ENCODE data around the gene ESR1.

ESR1 gene

GRCh38 chr6:151916075-151916474 lies 108.6 kb downstream of the ESR1 start:
- in situ Hi-C loops (cut with HindIII; ENCODE audit: low sequenced_read_pairs): no loop called here

GRCh38 chr6:151916680-151917164 lies 109.2 kb downstream of the ESR1 start:
- peak; percentile 70 for DNase-seq (ENCODE audit: low read depth, low spot score)
- H3K4me3 ChIP-seq (ENCODE audit: low read depth, low read length): no peak overlapping the region
- in situ Hi-C loops (cut with HindIII; ENCODE audit: low sequenced_read_pairs): no loop called here
- TF ChIP-seq CTCF (IDR thresholded peaks at IDR 0.05; ENCODE audit: low read depth, low read length): no peak

More at GRCh38 chr6:151916075-151916474, 108.6 kb downstream of the ESR1 start:
- H3K4me3 ChIP-seq (ENCODE audit: low read depth, low read length): no peak overlapping the region
- no peak for TF ChIP-seq CTCF (IDR thresholded peaks at IDR 0.05; ENCODE audit: low read depth, low read length)
- DNase-seq (ENCODE audit: low read depth, low spot score): no peak

- in situ Hi-C loops (cut with HindIII; ENCODE audit: low sequenced_read_pairs): no loop called here
- TF ChIP-seq CTCF (IDR thresholded peaks at IDR 0.05; ENCODE audit: low read depth, low read length): no peak
- H3K4me3 ChIP-seq (ENCODE audit: low read depth, low read length): no peak overlapping the region
- DNase-seq (ENCODE audit: low read depth, low spot score): no peak
Observed at GRCh38 chr6:151917531-151918329, 110.2 kb downstream of the ESR1 start.

GRCh38 chr6:151940307-151940706 lies 132.8 kb downstream of the ESR1 start:
- in situ Hi-C loops (cut with HindIII; ENCODE audit: low sequenced_read_pairs): no loop called here
- no peak for DNase-seq (ENCODE audit: low read depth, low spot score)
- H3K4me3 ChIP-seq (ENCODE audit: low read depth, low read length): no peak overlapping the region
- TF ChIP-seq CTCF (IDR thresholded peaks at IDR 0.05; ENCODE audit: low read depth, low read length): no peak

- in situ Hi-C loops (cut with HindIII; ENCODE audit: low sequenced_read_pairs): no loop called here
- H3K4me3 ChIP-seq (ENCODE audit: low read depth, low read length): no peak overlapping the region
- DNase-seq (ENCODE audit: low read depth, low spot score): no peak
- no peak for TF ChIP-seq CTCF (IDR thresholded peaks at IDR 0.05; ENCODE audit: low read depth, low read length)
Observed at GRCh38 chr6:151948002-151948743, 140.7 kb downstream of the ESR1 start.

- no peak for TF ChIP-seq CTCF (IDR thresholded peaks at IDR 0.05; ENCODE audit: low read depth, low read length)
- in situ Hi-C loops (cut with HindIII; ENCODE audit: low sequenced_read_pairs): no loop called here
- no peak overlapping the region for H3K4me3 ChIP-seq (ENCODE audit: low read depth, low read length)
- DNase-seq (ENCODE audit: low read depth, low spot score): peak; percentile 62
Observed at GRCh38 chr6:151958332-151958731, 150.8 kb downstream of the ESR1 start.

Data from astrocyte of the spinal cord (primary cell).